Loucy (cell line): ENCODE results near the gene IFNK.

ENCODE experiments used
- H2AFZ ChIP-seq: fragments of 200-600 bp; sonication (generic); 2 replicates; pipeline ENCODE4 v1.6.0; 2016; ENCODE audit warnings: antibody characterized with exemption, mild to moderate bottlenecking, low read length, moderate library complexity
- H3F3A ChIP-seq: fragments of 200-600 bp; 2 replicates; pipeline ENCODE4 v1.6.0; 2016; ENCODE audit warnings: antibody characterized with exemption, low read depth, mild to moderate bottlenecking
- H3K27me3 ChIP-seq: fragments of 200-600 bp; sonication (generic); 2 replicates; pipeline ENCODE4 v1.6.1; 2014; ENCODE audit warnings: low read length, mild to moderate bottlenecking; ENCODE audit not compliant: insufficient read depth, poor library complexity, severe bottlenecking
- H3K36me3 ChIP-seq: fragments of 200-600 bp; sonication (generic); 2 replicates; pipeline ENCODE4 v1.6.1; 2016; ENCODE audit warnings: low read length; ENCODE audit not compliant: insufficient read depth
- H3K4me1 ChIP-seq: fragments of 200-600 bp; sonication (generic); 2 replicates; pipeline ENCODE4 v1.5.1; 2014; ENCODE audit warnings: low read length, mild to moderate bottlenecking; ENCODE audit not compliant: insufficient read depth, poor library complexity, severe bottlenecking
- H3K4me2 ChIP-seq: fragments of 200-600 bp; sonication (generic); 2 replicates; pipeline ENCODE4 v1.6.0; 2014; ENCODE audit warnings: antibody characterized with exemption, low read length, low read depth, mild to moderate bottlenecking; ENCODE audit not compliant: poor library complexity, severe bottlenecking
- H3K4me3 ChIP-seq: fragments of 200-600 bp; sonication (generic); 2 replicates; pipeline ENCODE4 v1.5.1; 2014; ENCODE audit warnings: low read length, mild to moderate bottlenecking, mixed read lengths; ENCODE audit not compliant: poor library complexity, severe bottlenecking
- H3K79me2 ChIP-seq: fragments of 200-600 bp; sonication (generic); 2 replicates; pipeline ENCODE4 v1.6.1; 2014; ENCODE audit warnings: low read length; ENCODE audit not compliant: insufficient read depth
- H3K9ac ChIP-seq: fragments of 200-600 bp; sonication (generic); 2 replicates; pipeline ENCODE4 v1.6.0; 2014; ENCODE audit warnings: mild to moderate bottlenecking, low read depth, low read length, moderate library complexity; ENCODE audit not compliant: poor library complexity, severe bottlenecking
- H3K9me2 ChIP-seq: fragments of 200-600 bp; sonication (generic); replicated peaks from 2 replicates; pipeline ENCODE4 v1.6.1; 2016; ENCODE audit warnings: low read depth, low read length, mixed read lengths
- H3K9me3 ChIP-seq: fragments of 200-600 bp; sonication (generic); 2 replicates; pipeline ENCODE4 v1.6.1; 2014; ENCODE audit warnings: mild to moderate bottlenecking, antibody characterized with exemption, low read length, low read depth; ENCODE audit not compliant: insufficient read depth
- H4K20me1 ChIP-seq: fragments of 200-600 bp; sonication (generic); 2 replicates; pipeline ENCODE4 v1.6.0; 2014; ENCODE audit warnings: antibody characterized with exemption, low read length, mild to moderate bottlenecking; ENCODE audit not compliant: insufficient read depth, poor library complexity, severe bottlenecking
- CTCF ChIP-seq: fragments of 200-600 bp; sonication (generic); conservative IDR thresholded peaks from 2 replicates; pipeline ENCODE4 v1.5.1; 2014; ENCODE audit warnings: mild to moderate bottlenecking, antibody characterized with exemption, low read length
- EZH2phosphoT487 ChIP-seq: fragments of 200-600 bp; IDR thresholded peaks from 2 replicates; pipeline ENCODE4 v1.6.1; 2018; ENCODE audit warnings: antibody characterized with exemption, mild to moderate bottlenecking, moderate library complexity, borderline replicate concordance

The IFNK gene

GRCh38 chr9:27503623-27504022, 20.5 kb upstream of the IFNK start:
- Histone ChIP-seq H3K4me3 (no peak overlapping the region), H3K9me2 (no peaks in the 10 kb centered on the region), H3F3A (no peaks in the 10 kb centered on the region), H3K9me3 (no peaks in the 10 kb centered on the region), H2AFZ (no peak overlapping the region), H3K36me3 (no peaks in the 10 kb centered on the region), H3K4me1 (peaks cover 9% of the 10 kb centered on the region), H3K4me2 (no peak overlapping the region), H3K9ac (no peak overlapping the region), H3K27me3 (no peaks in the 10 kb centered on the region), H3K79me2 (no peaks in the 10 kb centered on the region), H4K20me1 (no peaks in the 10 kb centered on the region)
- no peak for TF ChIP-seq CTCF

GRCh38 chr9:27504259-27504658, 19.8 kb upstream of the IFNK start:
- H3K79me2 ChIP-seq = no peaks in the 10 kb centered on the region
- no peaks in the 10 kb centered on the region for H4K20me1 ChIP-seq
- H3F3A ChIP-seq = no peaks in the 10 kb centered on the region
- no peaks in the 10 kb centered on the region for H3K9me2 ChIP-seq
- no peak overlapping the region for H3K9ac ChIP-seq
- H2AFZ ChIP-seq = no peak overlapping the region
- TF ChIP-seq CTCF = no peak
- TF ChIP-seq EZH2phosphoT487 = no peak
- no peak overlapping the region for H3K4me3 ChIP-seq
- no peaks in the 10 kb centered on the region for H3K27me3 ChIP-seq
- H3K9me3 ChIP-seq = no peaks in the 10 kb centered on the region
- peaks cover 7% of the 10 kb centered on the region for H3K4me1 ChIP-seq
- H3K4me2 ChIP-seq = no peak overlapping the region
- H3K36me3 ChIP-seq = no peaks in the 10 kb centered on the region

GRCh38 chr9:27505744-27506161, 18.3 kb upstream of the IFNK start:
- H3K27me3 ChIP-seq = no peaks in the 10 kb centered on the region
- no peaks in the 10 kb centered on the region for H3F3A ChIP-seq
- H2AFZ ChIP-seq = no peak overlapping the region
- no peaks in the 10 kb centered on the region for H3K9me3 ChIP-seq
- TF ChIP-seq EZH2phosphoT487 (no peak), CTCF (no peak)
- H3K36me3 ChIP-seq = no peaks in the 10 kb centered on the region
- H3K4me2 ChIP-seq = no peak overlapping the region
- H3K79me2 ChIP-seq = no peaks in the 10 kb centered on the region
- no peaks in the 10 kb centered on the region for H3K9me2 ChIP-seq
- H3K9ac ChIP-seq = no peak overlapping the region
- no peak overlapping the region for H3K4me3 ChIP-seq
- no peaks in the 10 kb centered on the region for H3K4me1 ChIP-seq
- H4K20me1 ChIP-seq = no peaks in the 10 kb centered on the region
